ENCODE results near the gene FOXC1.

FOXC1 gene

GRCh38 chr6:1643830-1644445, 34.2 kb downstream of the FOXC1 start:
- no peak for DNase-seq (ENCODE audit: low read depth)

DNA sequence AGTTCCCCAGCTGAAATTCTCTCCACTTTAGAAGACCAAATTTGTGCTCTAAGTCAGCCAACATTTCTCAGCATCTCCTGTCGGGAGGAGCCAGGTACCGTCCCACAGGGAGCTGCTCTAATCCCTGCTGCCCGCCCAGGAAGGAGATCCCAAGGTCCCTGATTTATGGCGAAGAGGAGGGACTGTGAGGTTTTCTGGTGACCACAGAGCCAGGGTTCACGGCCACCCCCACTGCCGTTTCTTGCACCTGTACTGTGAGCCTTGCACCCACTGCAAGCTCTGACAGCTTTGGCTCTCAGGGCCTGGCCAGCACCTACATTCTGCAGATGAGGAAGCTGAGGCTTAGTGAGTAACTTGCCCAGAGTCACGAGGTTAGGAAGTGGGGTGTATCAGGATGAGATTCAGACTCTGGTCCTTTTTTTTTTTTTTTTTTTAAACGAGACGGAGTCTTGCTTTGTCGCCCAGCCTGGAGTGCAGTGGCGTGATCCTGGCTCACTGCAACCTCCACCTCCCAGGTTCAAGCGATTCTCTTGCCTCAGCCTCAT, 34.9 kb downstream of the FOXC1 start:
- DNase-seq (ENCODE audit: low read depth) = no peak

- DNase-seq (ENCODE audit: low read depth) = no peak
These were observed 35.9 kb downstream of the FOXC1 start for GRCh38 chr6:1645466-1646185.

DNA sequence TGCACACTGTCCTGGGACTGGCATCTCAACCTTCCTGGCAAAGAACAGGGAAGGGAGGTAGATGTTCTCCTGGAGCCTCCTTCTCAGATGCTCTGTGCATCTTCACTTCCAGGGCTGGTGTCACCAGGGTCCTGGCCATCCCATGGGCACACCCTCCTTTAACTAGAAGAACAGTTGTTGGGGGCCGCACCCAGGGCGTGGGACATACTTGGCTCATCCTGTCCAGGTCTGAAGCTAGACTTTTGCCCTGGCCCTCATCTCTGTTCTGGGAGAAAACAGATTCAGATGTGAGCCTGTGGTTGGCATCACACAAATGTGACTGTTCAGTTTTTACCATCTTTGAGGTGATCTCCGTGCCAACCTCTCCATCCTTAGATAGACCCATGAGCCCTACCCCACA, 41.6 kb downstream of the FOXC1 start:
- DNase-seq (ENCODE audit: low read depth) = no peak

DNA sequence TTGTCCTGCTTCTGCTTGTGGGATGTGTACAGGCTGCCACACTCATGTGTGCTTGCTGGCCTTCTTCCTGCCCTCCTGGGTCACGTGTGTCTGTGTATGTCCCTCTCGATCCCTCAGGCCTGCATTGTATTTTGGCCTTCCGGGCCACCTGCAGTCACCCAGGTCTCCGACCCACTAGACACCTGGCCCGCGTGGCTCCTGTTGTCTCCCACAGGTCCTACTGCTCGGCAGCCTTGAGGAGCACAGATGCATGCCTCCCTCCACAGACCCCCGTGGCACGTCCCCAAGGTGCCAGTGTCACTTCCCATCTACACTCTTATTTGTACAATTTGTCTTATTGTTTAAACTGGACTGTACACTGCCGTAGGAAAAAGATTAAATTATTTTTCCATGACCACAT, 43.1 kb downstream of the FOXC1 start:
- DNase-seq (ENCODE audit: low read depth) = no peak

DNA sequence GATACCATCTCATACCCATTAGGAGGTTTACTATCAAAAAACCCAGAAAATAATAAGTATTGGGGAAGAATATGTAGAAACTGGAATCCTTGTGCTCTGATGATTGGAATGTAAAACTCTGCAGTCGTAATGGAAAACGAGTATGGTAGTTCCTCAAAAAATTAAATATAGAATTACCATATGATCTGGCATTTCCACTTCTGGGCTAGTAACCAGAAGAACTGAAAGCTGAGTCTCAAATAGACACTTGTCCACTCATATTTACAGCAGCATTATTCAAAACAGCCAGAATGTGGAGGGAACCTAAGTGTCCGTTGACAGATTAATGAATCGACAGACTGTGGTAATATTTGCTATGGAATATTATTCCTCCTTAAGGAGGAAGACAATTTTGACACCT, 44.3 kb downstream of the FOXC1 start:
- DNase-seq (ENCODE audit: low read depth) = no peak

GRCh38 chr6:1657116-1657770, 47.5 kb downstream of the FOXC1 start:
- no peak for DNase-seq (ENCODE audit: low read depth)

GRCh38 chr6:1657771-1658165, 48.1 kb downstream of the FOXC1 start:
- DNase-seq (ENCODE audit: low read depth) = no peak

- no peak for DNase-seq (ENCODE audit: low read depth)
These were observed 48.7 kb downstream of the FOXC1 start for GRCh38 chr6:1658212-1659005.

DNA sequence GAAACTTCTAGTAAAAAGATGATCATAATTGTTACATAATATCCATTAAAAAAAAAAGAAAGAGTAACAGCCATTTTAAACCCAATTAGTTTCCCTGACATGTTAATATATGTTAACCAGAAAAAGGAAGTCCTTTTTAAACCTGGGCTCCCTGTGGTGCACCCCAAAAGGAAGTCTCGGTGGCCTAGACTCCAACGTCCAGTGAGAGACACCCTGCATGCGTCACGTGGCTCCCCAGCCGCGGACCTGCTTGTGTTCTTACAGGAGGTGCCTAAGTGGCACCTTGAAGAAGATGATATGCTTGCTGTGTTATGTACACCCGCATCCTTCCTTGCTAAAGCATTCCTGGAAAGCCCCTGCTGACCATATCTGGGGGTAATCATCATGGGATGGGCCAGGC, 50.1 kb downstream of the FOXC1 start:
- no peak for DNase-seq (ENCODE audit: low read depth)

DNA sequence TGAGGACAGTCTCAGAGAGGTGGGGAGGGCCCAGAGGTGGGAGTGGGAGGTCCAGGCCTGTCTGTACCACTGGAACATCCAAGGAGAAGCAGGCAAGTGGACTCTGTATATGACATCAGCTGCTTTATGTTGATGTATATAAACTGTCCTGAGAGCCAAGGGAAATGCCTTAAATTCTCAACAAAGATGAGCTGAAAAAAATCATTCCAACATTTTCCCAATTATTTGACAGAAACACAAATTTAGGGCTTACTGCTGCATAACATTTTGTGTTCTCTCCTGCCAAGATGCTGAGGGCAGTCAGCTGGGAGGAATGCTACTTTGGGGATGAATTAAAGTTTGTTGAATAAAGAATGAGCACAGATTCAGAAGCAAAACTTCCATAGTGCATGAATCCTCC, 52.8 kb downstream of the FOXC1 start:
- no peak for DNase-seq (ENCODE audit: low read depth)

All from T follicular helper cell (primary cell).